CD4-positive, CD25-positive, alpha-beta regulatory T cell (primary cell): ENCODE measurements around the gene MYADM. TPM values are rescaled to one million over a fixed set of nuclear protein-coding genes. Genes with fewer than 3 reads are reported as not detected.

Experiments used
- ATAC-seq, 2 donors: fragments of 150-1000 bp; cut with Tn5 transposase; one replicate each; pipeline ENCODE4 v1.10.0; 2021; ENCODE audit warnings: low read depth in 2 of 2, moderate number of reproducible peaks in 2 of 2, moderate library complexity in 1 of 2
- DNase-seq, 3 donors: peaks; one replicate each; pipeline versions ENCODE4 v3.0.0 to v3.0.0-alpha.2; 2012 to 2022; ENCODE audit warnings: mixed read lengths in 1 of 3
- H3K27ac ChIP-seq: one replicate; pipeline ENCODE4 v1.7.0; 2013; ENCODE audit warnings: mild to moderate bottlenecking, low read length; ENCODE audit not compliant: insufficient read depth, poor library complexity, severe bottlenecking
- H3K27me3 ChIP-seq: one replicate; pipeline ENCODE4 v1.7.0; 2013; ENCODE audit warnings: low read length; ENCODE audit not compliant: control insufficient read depth, insufficient read depth
- H3K36me3 ChIP-seq: one replicate; pipeline ENCODE4 v1.7.0; 2013; ENCODE audit warnings: mild to moderate bottlenecking, low read length, moderate library complexity; ENCODE audit not compliant: control insufficient read depth, insufficient read depth
- H3K4me1 ChIP-seq: 2 replicates; pipeline ENCODE4 v1.7.0; 2013; ENCODE audit warnings: mild to moderate bottlenecking, low read length; ENCODE audit not compliant: insufficient read depth, control insufficient read depth, poor library complexity, severe bottlenecking
- H3K4me3 ChIP-seq: one replicate; pipeline ENCODE4 v1.7.0; 2013; ENCODE audit warnings: low read depth, mild to moderate bottlenecking, low read length, moderate library complexity
- H3K9me3 ChIP-seq, 2 experiments: 1 replicate in 1 of 2; 2 replicates in 1 of 2; pipeline ENCODE4 v1.7.0; 2013; ENCODE audit warnings: low read length in 2 of 2, mild to moderate bottlenecking in 1 of 2, moderate library complexity in 1 of 2; ENCODE audit not compliant: control insufficient read depth in 2 of 2
- H3K27ac Mint-ChIP-seq, 3 donors: one replicate each; pipeline ENCODE4 v1.8.0; 2020 to 2022; ENCODE audit warnings: mild to moderate bottlenecking in 3 of 3, mixed read lengths in 3 of 3, moderate library complexity in 2 of 3
- H3K27me3 Mint-ChIP-seq: one replicate; pipeline ENCODE4 v1.8.0; 2022; ENCODE audit warnings: mild to moderate bottlenecking, mixed read lengths
- H3K36me3 Mint-ChIP-seq: one replicate; pipeline ENCODE4 v1.8.0; 2020; ENCODE audit warnings: mixed read lengths
- H3K4me1 Mint-ChIP-seq, 4 donors: one replicate each; pipeline ENCODE4 v1.8.0; 2020 to 2022; ENCODE audit warnings: mixed read lengths in 4 of 4, mild to moderate bottlenecking in 1 of 4
- H3K4me3 Mint-ChIP-seq, 4 donors: one replicate each; pipeline ENCODE4 v1.8.0; 2020 to 2022; ENCODE audit warnings: mild to moderate bottlenecking in 4 of 4, mixed read lengths in 4 of 4, moderate library complexity in 3 of 4
- H3K9me3 Mint-ChIP-seq, 7 donors: one replicate each; pipeline ENCODE4 v1.8.0; 2020 to 2022; ENCODE audit warnings: mixed read lengths in 7 of 7, mild to moderate bottlenecking in 3 of 7, moderate library complexity in 2 of 7
- polyA plus RNA-seq, 4 donors: library from polyadenylated mRNA; unstranded; fragments of 300-500 nt; fragmentation: Illumina TruSeq; gene quantifications; one replicate each; pipeline ENCODE4 v1.2.3, GENCODE V29; 2021
- total RNA-seq: library from RNA; stranded (reverse); gene quantifications from one replicate; pipeline ENCODE4 v1.2.3, GENCODE V29; 2022

The MYADM gene
- total and polyA plus RNA-seq, 5 donors from 2014 or later, result 26.1 to 280 (median 35.6) TPM

DNA sequence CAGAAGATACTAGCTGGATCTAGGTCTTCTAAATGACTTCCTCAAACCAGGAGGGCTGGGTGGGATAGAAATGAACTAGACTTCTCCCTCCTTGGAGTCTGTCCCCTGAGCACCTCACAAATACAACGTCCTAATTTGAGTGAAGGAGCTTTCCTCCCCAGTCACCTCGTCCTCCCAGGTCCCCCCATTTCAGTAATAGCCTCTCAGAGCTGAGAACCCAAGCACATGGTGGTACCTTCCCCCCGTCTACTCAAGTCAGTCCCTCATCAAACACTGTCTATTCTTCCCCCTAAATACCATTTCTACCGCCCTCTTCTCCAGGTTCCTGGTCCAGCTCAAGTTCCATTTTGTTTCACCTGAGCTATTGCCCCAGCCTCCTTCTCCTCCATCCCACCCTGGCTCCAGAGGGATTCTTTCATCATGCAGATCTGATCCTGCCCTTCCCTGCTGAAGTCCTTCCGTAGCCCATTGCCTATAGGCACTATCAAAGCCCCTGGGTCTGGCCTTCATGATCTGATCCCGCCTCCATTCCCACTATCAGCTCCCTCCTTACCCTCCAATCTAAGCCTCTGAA, 9.1 kb downstream of the MYADM start:
- Mint-ChIP-seq H3K27ac (peak overlapping the region in 2 of 3 donors; percentile 47 to 95), H3K4me1 (peaks cover 13 to 66% (median 37%) of the 10 kb centered on the region in 4 donors), H3K36me3 (peaks cover 25% of the 10 kb centered on the region), H3K4me3 (peak overlapping the region in 3 of 4 donors; percentile 2 to 70 (median 66)), H3K9me3 (peaks cover 0 to 4% (median 0%) of the 10 kb centered on the region in 7 donors), H3K27me3 (peaks cover 5% of the 10 kb centered on the region)
- no peak for DNase-seq
- Histone ChIP-seq H3K36me3 (peaks cover 31% of the 10 kb centered on the region), H3K4me3 (no peak overlapping the region), H3K9me3 (no peaks in the 10 kb centered on the region), H3K4me1 (peaks cover 48% of the 10 kb centered on the region), H3K27me3 (peaks cover 25% of the 10 kb centered on the region), H3K27ac (no peak overlapping the region)
- no peak for ATAC-seq

GRCh38 chr19:53877361-53877766, 9.7 kb downstream of the MYADM start:
- H3K36me3 ChIP-seq, result peaks cover 31% of the 10 kb centered on the region
- H3K4me3 ChIP-seq, result no peak overlapping the region
- Mint-ChIP-seq H3K4me3 (peak overlapping the region; percentile 2 to 70 (median 62)), H3K36me3 (peaks cover 25% of the 10 kb centered on the region), H3K9me3 (peaks cover 0 to 4% (median 0%) of the 10 kb centered on the region in 7 donors), H3K4me1 (peaks cover 13 to 66% (median 37%) of the 10 kb centered on the region in 4 donors), H3K27ac (peak overlapping the region in 2 of 3 donors; percentile 27 to 95), H3K27me3 (peaks cover 7% of the 10 kb centered on the region)
- H3K27me3 ChIP-seq, result peaks cover 25% of the 10 kb centered on the region
- DNase-seq (peak; percentile 45 to 78 (median 58)), ATAC-seq (no peak)
- peaks cover 54% of the 10 kb centered on the region for H3K4me1 ChIP-seq
- H3K9me3 ChIP-seq, result no peaks in the 10 kb centered on the region
- no peak overlapping the region for H3K27ac ChIP-seq

- peak overlapping the region in 1 of 4 donors; percentile 36 for H3K4me3 Mint-ChIP-seq
- no peak for ATAC-seq
Measured at GRCh38 chr19:53878776-53879139, 11.1 kb downstream of the MYADM start.

DNA sequence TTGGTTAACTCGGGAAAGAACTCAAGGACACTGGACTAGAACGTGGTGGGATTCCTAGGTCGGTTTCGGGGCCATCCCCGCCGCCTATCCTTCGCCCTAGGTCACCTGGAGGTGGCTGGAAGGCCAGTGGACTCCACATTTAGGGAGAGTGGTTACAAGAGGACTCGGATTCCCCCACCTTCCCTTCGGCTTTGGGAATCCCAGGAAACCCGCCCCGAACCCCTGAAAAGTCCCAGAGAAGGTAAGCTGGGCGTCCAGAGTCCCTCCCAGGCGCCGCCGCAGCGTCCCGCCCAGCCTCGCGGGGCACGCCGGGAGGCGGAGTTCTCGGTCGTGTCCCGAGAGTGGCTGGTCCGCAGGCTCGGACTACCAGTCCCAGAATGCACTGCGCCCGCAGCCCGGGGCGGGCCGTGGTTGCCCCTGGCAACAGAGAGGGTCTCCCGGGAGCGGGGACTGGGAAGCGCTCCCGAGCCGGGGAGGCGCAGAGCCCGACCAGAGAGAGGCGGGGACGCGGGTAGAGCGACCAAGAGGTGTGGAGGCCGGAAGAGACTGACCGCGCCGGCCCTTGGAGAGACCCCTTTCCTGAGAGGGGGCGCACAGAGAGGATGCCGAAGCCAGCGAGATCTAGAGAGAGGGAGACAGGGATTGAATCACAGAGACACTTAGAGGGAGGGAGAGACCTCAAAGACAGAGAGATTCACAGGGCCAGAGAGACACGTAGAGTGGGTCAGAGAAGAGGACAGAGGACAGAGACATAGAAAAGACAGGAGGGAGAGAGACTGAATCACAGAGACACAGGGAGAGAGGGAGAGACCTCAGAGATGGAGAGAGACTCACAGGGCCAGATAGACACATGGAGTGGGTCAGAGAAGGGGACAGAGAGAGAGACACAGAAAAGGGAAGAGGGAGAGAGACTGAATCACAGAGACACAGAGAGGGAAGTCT, 11.7 kb downstream of the MYADM start:
- Mint-ChIP-seq H3K36me3 (peaks cover 10% of the 10 kb centered on the region), H3K9me3 (peaks cover 0 to 4% (median 0%) of the 10 kb centered on the region in 7 donors), H3K27me3 (peaks cover 25% of the 10 kb centered on the region), H3K4me1 (peaks cover 18 to 57% (median 28%) of the 10 kb centered on the region in 4 donors), H3K27ac (peak overlapping the region in 1 of 3 donors; percentile 69), H3K4me3 (peak overlapping the region in 1 of 4 donors; percentile 36)
- Histone ChIP-seq H3K27me3 (peaks cover 26% of the 10 kb centered on the region), H3K9me3 (no peaks in the 10 kb centered on the region), H3K36me3 (peaks cover 14% of the 10 kb centered on the region), H3K4me3 (peak overlapping the region; percentile 50), H3K27ac (no peak overlapping the region), H3K4me1 (peaks cover 59% of the 10 kb centered on the region)
- peak; percentile 50 to 72 (median 66) for DNase-seq
- peak; percentile 82 to 84 for ATAC-seq

More at GRCh38 chr19:53878776-53879139, 11.1 kb downstream of the MYADM start:
- H3K4me1 ChIP-seq, result peaks cover 64% of the 10 kb centered on the region
- Mint-ChIP-seq H3K36me3 (peaks cover 16% of the 10 kb centered on the region), H3K9me3 (peaks cover 0 to 4% (median 0%) of the 10 kb centered on the region in 7 donors), H3K4me1 (peaks cover 15 to 60% (median 32%) of the 10 kb centered on the region in 4 donors), H3K27ac (peak overlapping the region in 1 of 3 donors; percentile 69), H3K27me3 (peaks cover 18% of the 10 kb centered on the region)
- H3K27ac ChIP-seq, result no peak overlapping the region
- no peak for DNase-seq
- H3K4me3 ChIP-seq, result peak overlapping the region; percentile 50
- peaks cover 25% of the 10 kb centered on the region for H3K27me3 ChIP-seq
- H3K9me3 ChIP-seq, result no peaks in the 10 kb centered on the region
- H3K36me3 ChIP-seq, result peaks cover 20% of the 10 kb centered on the region

DNA sequence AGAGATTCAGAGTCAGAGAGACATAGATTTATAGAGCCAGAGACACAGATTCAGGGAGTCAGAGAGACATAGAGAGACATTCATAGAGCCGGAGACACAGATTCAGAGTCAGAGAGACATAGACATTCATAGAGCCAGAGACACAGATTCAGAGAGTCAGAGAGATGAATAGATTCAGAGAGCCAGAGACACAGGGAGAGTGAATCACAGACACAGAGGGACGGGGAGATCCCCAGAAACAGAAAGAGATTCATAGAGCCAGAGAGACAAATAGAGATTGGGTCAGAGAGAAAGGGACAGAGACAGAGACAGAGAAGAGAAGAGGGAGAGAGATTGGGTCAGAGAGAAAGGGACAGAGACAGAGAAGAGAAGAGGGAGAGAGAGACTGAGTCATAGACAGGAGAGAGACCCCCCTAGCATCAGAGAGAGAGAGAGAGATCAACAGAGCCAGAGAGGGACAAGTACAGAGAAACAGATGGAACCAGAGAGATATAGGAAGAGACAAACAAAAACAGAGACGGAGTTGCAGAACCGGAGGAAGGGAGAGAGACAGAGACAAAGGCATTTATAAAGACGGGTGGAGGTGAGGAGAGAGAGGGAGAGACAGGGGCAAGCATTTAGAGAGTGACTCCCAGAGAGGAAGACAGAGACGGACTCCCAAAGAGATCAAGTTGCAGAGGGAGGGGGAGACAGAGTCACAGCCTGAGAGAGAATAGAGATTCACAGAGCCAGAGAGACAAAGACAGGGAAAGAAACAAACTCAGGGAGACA, 13.2 kb downstream of the MYADM start:
- Histone ChIP-seq H3K9me3 (no peaks in the 10 kb centered on the region), H3K4me1 (peaks cover 48% of the 10 kb centered on the region), H3K27me3 (peaks cover 31% of the 10 kb centered on the region), H3K4me3 (peak overlapping the region; percentile 43), H3K36me3 (peaks cover 1% of the 10 kb centered on the region), H3K27ac (no peak overlapping the region)
- Mint-ChIP-seq H3K4me3 (no peak overlapping the region), H3K36me3 (peaks cover 8% of the 10 kb centered on the region), H3K9me3 (peaks cover 0 to 2% (median 0%) of the 10 kb centered on the region in 7 donors), H3K27me3 (peaks cover 36% of the 10 kb centered on the region), H3K27ac (no peak overlapping the region), H3K4me1 (peaks cover 16 to 45% (median 19%) of the 10 kb centered on the region in 4 donors)
- ATAC-seq (no peak), DNase-seq (no peak)

- ATAC-seq, result peak; percentile 36 to 52
- Mint-ChIP-seq H3K4me1 (peaks cover 13 to 37% (median 17%) of the 10 kb centered on the region in 4 donors), H3K27ac (no peak within 1 kb of the TSS), H3K36me3 (peaks cover 8% of the 10 kb centered on the region), H3K4me3 (peak within 1 kb of the TSS in 2 of 4 donors; percentile 52 to 77), H3K9me3 (peaks cover 0 to 2% (median 0%) of the 10 kb centered on the region in 7 donors), H3K27me3 (peaks cover 45% of the 10 kb centered on the region)
- Histone ChIP-seq H3K4me3 (peak within 1 kb of the TSS; percentile 43), H3K9me3 (no peaks in the 10 kb centered on the region), H3K4me1 (peaks cover 46% of the 10 kb centered on the region), H3K27me3 (peaks cover 31% of the 10 kb centered on the region), H3K36me3 (no peaks in the 10 kb centered on the region), H3K27ac (no peak within 1 kb of the TSS)
- peak; percentile 46 to 69 (median 62) for DNase-seq
Measured at GRCh38 chr19:53881482-53882390, 14.1 kb downstream of the MYADM start, which contains the start of gene PRKCG. TSS of gene PRKCG (plus strand) at chr19:53882197. CDS start at chr19:53882495, 298 bp downstream.
